Heart left ventricle (tissue), 16 donors: ENCODE results near the gene POMP. TPM values are rescaled to one million over a fixed set of nuclear protein-coding genes. Genes with fewer than 3 reads are reported as not detected.

ENCODE experiments used
- ATAC-seq, 4 donors: fragments of 200-7000 bp; cut with Tn5 transposase; one replicate each; pipeline ENCODE4 v1.9.1; 2020 to 2022; ENCODE audit warnings: moderate library complexity in 4 of 4, mild to moderate bottlenecking in 3 of 4, moderate number of reproducible peaks in 1 of 4
- DNase-seq, 5 donors: peaks; one replicate each; pipeline ENCODE4 v3.0.0-alpha.2; 2020
- H3K27ac ChIP-seq, 12 donors: fragments of 200-600 bp; sonication (generic) in 4 of 12; one replicate each; pipeline versions ENCODE4 v1.5.0 to v1.8.0; 2016 to 2022; ENCODE audit warnings: mild to moderate bottlenecking in 2 of 12
- H3K27me3 ChIP-seq, 9 donors: fragments of 200-600 bp; sonication (generic) in 2 of 9; one replicate each; pipeline versions ENCODE4 v1.5.1 to v1.8.0; 2016 to 2022; ENCODE audit warnings: mild to moderate bottlenecking in 3 of 9
- H3K36me3 ChIP-seq, 9 donors: fragments of 200-600 bp; sonication (generic) in 2 of 9; one replicate each; pipeline versions ENCODE4 v1.5.0 to v1.8.0; 2018 to 2022; ENCODE audit warnings: mild to moderate bottlenecking in 2 of 9
- H3K4me1 ChIP-seq, 12 donors: fragments of 200-600 bp; sonication (generic) in 4 of 12; one replicate each; pipeline versions ENCODE4 v1.5.0 to v1.8.0; 2016 to 2022; ENCODE audit warnings: mild to moderate bottlenecking in 3 of 12
- H3K4me3 ChIP-seq, 12 donors: fragments of 200-600 bp; sonication (generic) in 4 of 12; one replicate each; pipeline versions ENCODE4 v1.5.0 to v1.8.0; 2017 to 2022; ENCODE audit warnings: mild to moderate bottlenecking in 9 of 12, moderate library complexity in 4 of 12
- H3K9me3 ChIP-seq, 12 donors: fragments of 200-600 bp; sonication (generic) in 4 of 12; one replicate each; pipeline versions ENCODE4 v1.5.0 to v1.8.0; 2016 to 2022; ENCODE audit warnings: mild to moderate bottlenecking in 1 of 12
- POLR2A ChIP-seq, 2 donors: fragments of 450-650 bp; IDR thresholded peaks; one replicate each; pipeline ENCODE4 v1.6.1; 2017; ENCODE audit warnings: antibody characterized with exemption in 2 of 2, mild to moderate bottlenecking in 2 of 2, moderate library complexity in 2 of 2
- WGBS, 4 donors: extraction: QIAGEN DNeasy Blood & Tissue Kit in 2 of 4; methylation state at CpG; one replicate each; pipeline versions ENCODE4 v1.1.5 to v1.1.7; 2013 to 2018; 5-methylcytosine and 5-hydroxymethylcytosine counted together
- intact Hi-C, 10 donors: fragments of 100-400 bp; cut with DNase I; formaldehyde crosslinking; loops; one replicate each; pipeline versions ENCODE4 v1.11.1 to v1.14.2; 2022
- polyA plus RNA-seq, 2 donors: library from polyadenylated mRNA; stranded (reverse); fragments of 200-250 nt; gene quantifications; one replicate each; pipeline ENCODE4 v1.2.3, GENCODE V29; 2013
- total RNA-seq, 9 donors: library from RNA; depleted of rRNA in 2 of 9; stranded (reverse); fragments of >200 nt in 2 of 9; fragmentation: NEBNext Ultra II Directional in 3 of 9; extraction: Animal tissue kit (Norgen Biotek cat#: 25700) in 3 of 9; gene quantifications; one replicate each; pipeline versions ENCODE4 v1.1.0 to v1.2.4, GENCODE V29; 2016 to 2023
- TF ChIP-seq, protein P1 (sequence below), 12 donors: fragments of 200-600 bp; sonication (generic) in 4 of 12; IDR thresholded peaks; one replicate each; pipeline versions ENCODE4 v1.5.0 to v1.8.0; 2018 to 2022; ENCODE audit warnings: antibody characterized with exemption in 12 of 12, mild to moderate bottlenecking in 5 of 12
- donor health status: ischemic (EF 13 %, LVEDD 7.1; RV severe dilation, severe dysfunction).
- donor health status: healthy with polysubstance abuse.
- donor health status: DM: no; HTN: yes; CAD: no.
- donor health status: DM: no; HTN: no; CAD: no.
- donor health status: ischemic (EF 25% LVEDD 6.9; RV normal size, moderate dysfunction).
- donor health status: ischemic (EF 25% LVEDD 5.7; RV mildly dilated, moderate dysfunction).
- donor health status: healthy.
- donor health status: DM: yes; HTN: yes; CAD: no.
- donor health status: ischemic (EF 35%, LVEDD 5.7; RV mildly dilated, moderate dysfunction).
- donor health status: nonischemic (EF 11% LVEDD 7.7; RV severe dilation, severe dysfunction).
- donor health status: DM: yes; HTN: yes; CAD: no.
- donor health status: PGD.
- donor health status: ischemic (EF 29% LVEDD 5.4; RV normal size, mild dysfunction).
- donor health status: nonischemic (EF 23%, LVEDD 6.1; RV moderate dilation, normal function).

Gene POMP
- total and polyA plus RNA-seq, 11 donors = 87.8 to 149 (median 102) TPM

DNA sequence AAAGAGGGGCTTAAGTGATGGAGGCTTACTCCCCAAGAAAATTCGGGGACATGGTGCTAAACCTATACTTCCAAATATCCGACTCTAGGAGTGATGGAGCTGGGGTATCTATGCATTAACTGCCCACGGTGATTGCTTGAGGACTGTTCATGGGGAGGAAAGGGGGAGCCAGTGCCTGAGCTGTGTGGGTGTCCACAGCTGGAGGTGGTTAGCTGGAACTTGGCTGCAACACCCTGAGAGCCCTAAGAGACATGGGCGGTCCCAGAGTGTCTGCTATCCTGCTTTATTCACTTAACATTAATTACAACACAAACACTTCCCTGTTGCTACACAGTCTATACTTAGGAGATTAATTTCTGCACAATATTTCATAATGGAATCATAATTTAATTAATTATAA lies 28.1 kb upstream of the POMP start:
- no peaks in the 10 kb centered on the region for H3K9me3 ChIP-seq
- 87 to 94% (median 88%) methylated on average over 4 of the region's 4 CpGs for WGBS, 4 donors
- H3K27me3 ChIP-seq = no peaks in the 10 kb centered on the region
- no peaks in the 10 kb centered on the region for H3K36me3 ChIP-seq
- TF ChIP-seq POLR2A (IDR thresholded peaks at IDR 0.05) = no peak
- TF ChIP-seq, protein P1, sequence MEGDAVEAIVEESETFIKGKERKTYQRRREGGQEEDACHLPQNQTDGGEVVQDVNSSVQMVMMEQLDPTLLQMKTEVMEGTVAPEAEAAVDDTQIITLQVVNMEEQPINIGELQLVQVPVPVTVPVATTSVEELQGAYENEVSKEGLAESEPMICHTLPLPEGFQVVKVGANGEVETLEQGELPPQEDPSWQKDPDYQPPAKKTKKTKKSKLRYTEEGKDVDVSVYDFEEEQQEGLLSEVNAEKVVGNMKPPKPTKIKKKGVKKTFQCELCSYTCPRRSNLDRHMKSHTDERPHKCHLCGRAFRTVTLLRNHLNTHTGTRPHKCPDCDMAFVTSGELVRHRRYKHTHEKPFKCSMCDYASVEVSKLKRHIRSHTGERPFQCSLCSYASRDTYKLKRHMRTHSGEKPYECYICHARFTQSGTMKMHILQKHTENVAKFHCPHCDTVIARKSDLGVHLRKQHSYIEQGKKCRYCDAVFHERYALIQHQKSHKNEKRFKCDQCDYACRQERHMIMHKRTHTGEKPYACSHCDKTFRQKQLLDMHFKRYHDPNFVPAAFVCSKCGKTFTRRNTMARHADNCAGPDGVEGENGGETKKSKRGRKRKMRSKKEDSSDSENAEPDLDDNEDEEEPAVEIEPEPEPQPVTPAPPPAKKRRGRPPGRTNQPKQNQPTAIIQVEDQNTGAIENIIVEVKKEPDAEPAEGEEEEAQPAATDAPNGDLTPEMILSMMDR (IDR thresholded peaks at IDR 0.05) = no peak
- no peak overlapping the region for H3K27ac ChIP-seq
- DNase-seq (no peak), ATAC-seq (no peak)
- intact Hi-C loops = loop anchor here in 4 of 10 donors (10.0 kb wide), 3 partner anchors 96 to 146 kb away; partner anchors contain the start of gene FLT1 (in 2 of the 4)
- H3K4me1 ChIP-seq = peaks cover 0 to 15% (median 0%) of the 10 kb centered on the region in 12 donors
- H3K4me3 ChIP-seq = no peak overlapping the region

DNA sequence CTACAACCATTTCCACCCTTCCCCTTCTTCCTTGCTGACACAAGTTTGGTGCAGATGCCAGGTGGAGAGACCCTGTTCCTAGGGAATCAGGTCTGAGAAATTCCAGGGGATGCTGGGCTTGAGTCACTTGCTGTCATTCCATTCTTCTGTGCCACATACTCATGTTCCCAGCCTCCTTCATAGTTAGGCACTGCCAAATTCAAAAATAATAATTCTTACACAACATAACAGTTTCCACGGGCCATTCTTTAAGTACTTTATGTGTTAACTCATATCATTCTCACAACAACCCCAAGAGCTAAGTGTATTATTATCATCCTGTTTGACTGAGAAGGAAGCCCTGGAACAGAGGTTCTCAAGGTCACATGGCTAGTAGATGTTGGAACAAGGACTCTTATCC lies 27.1 kb upstream of the POMP start:
- Histone ChIP-seq H3K4me1 (peaks cover 0 to 16% (median 4%) of the 10 kb centered on the region in 12 donors), H3K27ac (no peak overlapping the region), H3K36me3 (no peaks in the 10 kb centered on the region), H3K4me3 (no peak overlapping the region), H3K27me3 (no peaks in the 10 kb centered on the region), H3K9me3 (no peaks in the 10 kb centered on the region)
- WGBS, 4 donors = 89 to 95% (median 92%) methylated on average over 1 of the region's 1 CpG
- no peak for ATAC-seq
- intact Hi-C loops = loop anchor here in 4 of 10 donors (10.0 kb wide), 3 partner anchors 97 to 147 kb away; partner anchors contain the start of gene FLT1 (in 2 of the 4)
- no peak for DNase-seq
- no peak for TF ChIP-seq POLR2A (IDR thresholded peaks at IDR 0.05)
- TF ChIP-seq, protein P1 (IDR thresholded peaks at IDR 0.05) = no peak

DNA sequence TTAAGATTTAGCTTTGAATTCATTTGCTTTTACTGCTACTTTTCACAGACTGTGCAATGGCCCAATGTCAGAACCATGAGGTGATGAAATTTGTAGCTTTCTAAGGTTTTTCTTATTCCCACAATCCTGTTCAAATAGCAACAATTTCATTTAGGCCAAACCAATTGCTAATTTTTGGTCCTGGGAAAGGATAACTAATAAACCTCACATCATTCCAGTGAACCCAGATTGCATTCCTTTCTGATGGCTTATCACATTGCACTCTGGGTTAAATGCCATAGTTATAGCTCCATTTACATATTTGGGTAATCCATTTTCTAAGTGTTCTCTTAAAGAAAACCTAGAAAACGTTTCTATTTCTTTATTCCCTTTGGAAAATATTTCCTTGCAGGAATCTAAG lies 22.9 kb upstream of the POMP start:
- no peak for DNase-seq
- TF ChIP-seq, protein P1 (IDR thresholded peaks at IDR 0.05) = no peak
- TF ChIP-seq POLR2A (IDR thresholded peaks at IDR 0.05) = no peak
- Histone ChIP-seq H3K4me3 (no peak overlapping the region), H3K27me3 (no peaks in the 10 kb centered on the region), H3K9me3 (no peaks in the 10 kb centered on the region), H3K4me1 (peaks cover 0 to 34% (median 7%) of the 10 kb centered on the region in 12 donors), H3K27ac (no peak overlapping the region), H3K36me3 (no peaks in the 10 kb centered on the region)
- intact Hi-C loops = loop anchor here (1.0 to 10.0 kb wide), 11 partner anchors 101 to 314 kb away; partner anchors contain the start of gene FLT1 (in 4 of the 10)
- ATAC-seq = no peak
- 22 to 53% (median 33%) methylated on average over 1 of the region's 1 CpG for WGBS, 4 donors

DNA sequence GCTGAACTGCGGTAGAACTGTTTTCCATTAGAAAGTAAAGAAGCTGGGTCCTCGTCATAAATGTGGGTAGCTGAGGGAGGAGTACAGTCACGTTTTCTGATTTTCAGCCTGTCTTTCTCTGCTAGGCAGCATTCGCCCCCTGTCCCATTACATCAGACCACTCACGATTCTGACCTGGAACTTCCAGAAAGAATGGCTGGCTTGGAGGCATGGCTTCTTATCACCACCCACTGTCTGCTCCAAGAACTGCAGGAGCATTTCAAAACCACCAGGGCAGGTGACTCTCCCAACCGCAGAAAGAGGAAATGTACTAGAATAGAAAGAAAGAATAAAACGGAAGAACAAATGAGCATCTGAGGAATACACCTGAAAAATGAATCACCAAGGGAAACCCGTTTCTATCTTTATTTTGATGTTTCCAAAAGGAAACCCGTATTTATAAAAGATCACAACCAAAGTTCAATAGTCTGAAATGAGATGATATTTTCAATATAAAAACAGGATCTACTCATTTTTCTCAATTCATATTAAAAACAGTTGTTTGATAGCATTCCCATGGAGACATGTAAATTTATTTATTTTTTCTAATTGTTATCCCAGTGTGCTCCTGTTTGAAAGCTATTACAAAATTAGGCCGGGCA lies 22.1 kb upstream of the POMP start:
- peak overlapping the region in 8 of 12 donors; percentile 13 to 67 (median 30) for H3K27ac ChIP-seq

More for the DNA sequence above, 22.1 kb upstream of the POMP start:
- intact Hi-C loops = loop anchor here (1.0 to 10.0 kb wide), 11 partner anchors 102 to 314 kb away; partner anchors contain the start of gene FLT1 (in 4 of the 10)
- Histone ChIP-seq H3K36me3 (no peaks in the 10 kb centered on the region), H3K4me3 (no peak overlapping the region), H3K9me3 (no peaks in the 10 kb centered on the region), H3K4me1 (peaks cover 0 to 39% (median 8%) of the 10 kb centered on the region in 12 donors), H3K27me3 (no peaks in the 10 kb centered on the region)
- TF ChIP-seq POLR2A (IDR thresholded peaks at IDR 0.05) = no peak
- TF ChIP-seq, protein P1 (IDR thresholded peaks at IDR 0.05) = peak; percentile 77 to 93 (median 86)
- ATAC-seq = peak; percentile 67 to 85 (median 76)
- peak in 3 of 5 donors; percentile 39 to 63 (median 55) for DNase-seq
- 30 to 35% (median 33%) methylated on average over 10 of the region's 10 CpGs for WGBS, 4 donors
